GM15510 (cell line): ENCODE measurements around the gene AP1M2.

Source experiments
- POLR2A ChIP-seq: IDR thresholded peaks from 3 replicates; pipeline ENCODE4 v1.6.1; 2011; ENCODE audit warnings: borderline replicate concordance; ENCODE audit not compliant: insufficient read length; ENCODE audit errors: extremely low read depth

The AP1M2 gene

DNA sequence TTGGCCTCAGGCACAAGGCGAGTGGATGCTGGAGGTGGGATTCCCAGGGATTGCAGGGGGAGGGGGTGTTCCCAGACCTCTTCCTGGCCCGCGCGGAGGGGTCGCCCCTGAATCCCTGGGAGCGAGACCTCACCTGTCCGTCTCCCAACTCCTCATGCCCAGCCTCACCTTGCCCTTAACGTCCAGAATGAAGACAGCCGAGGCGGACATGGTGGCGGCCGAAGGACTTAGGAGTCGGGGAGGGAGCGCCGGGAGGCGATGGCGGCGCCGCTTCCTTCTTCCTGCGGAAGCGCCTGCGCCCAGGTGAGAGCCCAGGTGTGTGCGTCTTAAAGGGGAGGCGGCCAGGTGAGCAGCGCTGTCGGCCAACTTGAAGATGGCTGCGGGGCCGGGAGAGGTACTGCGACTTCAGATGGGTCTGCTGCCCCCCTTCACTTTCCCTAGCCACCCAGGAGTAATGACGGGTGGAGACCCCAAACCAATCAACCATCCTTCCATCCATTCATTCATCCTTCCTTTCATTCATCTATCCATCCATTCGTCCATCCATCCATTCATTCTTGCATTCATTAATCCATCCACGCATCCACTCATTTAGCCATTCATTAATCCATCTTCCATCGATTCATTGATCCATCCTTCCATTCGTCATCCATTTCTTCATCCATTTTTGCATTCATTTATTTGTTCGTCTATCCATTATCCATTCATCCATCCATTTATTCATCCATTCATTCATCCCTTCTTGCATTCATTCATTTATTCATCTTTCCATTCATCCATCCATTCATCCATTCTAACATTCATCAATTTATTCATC lies at the start of gene AP1M2:
Gene AP1M2, minus strand, starts transcription at position 291 of the 817 bp plus-strand sequence. Its CDS starts 81 bp downstream, at position 210.
- no peak for TF ChIP-seq POLR2A

DNA sequence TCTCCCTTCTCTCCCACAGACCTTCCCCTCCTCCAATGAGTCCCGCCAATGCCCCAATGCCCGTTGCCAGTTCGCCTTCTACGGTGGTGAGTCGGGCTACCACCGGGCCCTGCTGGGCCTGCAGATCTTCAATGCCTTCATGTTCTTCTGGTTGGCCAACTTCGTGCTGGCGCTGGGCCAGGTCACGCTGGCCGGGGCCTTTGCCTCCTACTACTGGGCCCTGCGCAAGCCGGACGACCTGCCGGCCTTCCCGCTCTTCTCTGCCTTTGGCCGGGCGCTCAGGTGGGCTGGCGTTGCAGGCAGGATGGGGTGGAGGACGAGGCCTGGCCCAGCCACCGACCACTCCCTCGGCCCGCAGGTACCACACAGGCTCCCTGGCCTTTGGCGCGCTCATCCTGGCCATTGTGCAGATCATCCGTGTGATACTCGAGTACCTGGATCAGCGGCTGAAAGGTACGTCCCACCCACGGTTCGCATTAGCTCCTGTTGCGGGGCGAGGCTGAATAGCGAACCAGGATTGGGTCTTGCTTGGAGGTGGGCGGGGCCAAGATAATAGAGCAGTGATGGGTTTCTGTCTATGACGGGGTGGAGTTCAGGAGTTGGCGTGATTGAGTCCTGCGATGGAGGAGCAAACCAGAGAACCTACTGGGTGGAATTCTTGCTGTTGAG lies 49.3 kb upstream of the AP1M2 start:
- no peak for TF ChIP-seq POLR2A

DNA sequence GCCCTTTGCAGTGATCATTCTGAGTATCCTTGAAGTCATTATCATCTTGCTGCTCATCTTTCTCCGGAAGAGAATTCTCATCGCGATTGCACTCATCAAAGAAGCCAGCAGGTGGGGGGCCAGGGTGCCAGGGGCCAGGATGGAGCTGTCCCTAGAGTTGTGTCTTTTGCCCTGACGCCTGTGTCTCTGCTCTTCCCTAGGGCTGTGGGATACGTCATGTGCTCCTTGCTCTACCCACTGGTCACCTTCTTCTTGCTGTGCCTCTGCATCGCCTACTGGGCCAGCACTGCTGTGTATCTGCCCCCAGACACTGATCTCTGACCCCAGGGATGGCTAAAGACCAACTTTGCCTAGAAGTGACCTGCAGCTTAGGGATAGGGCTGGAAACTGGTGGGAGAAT lies 47.9 kb upstream of the AP1M2 start:
- no peak for TF ChIP-seq POLR2A

- no peak for TF ChIP-seq POLR2A
These were observed 47.3 kb upstream of the AP1M2 start for GRCh38 chr19:10634430-10634829.

DNA sequence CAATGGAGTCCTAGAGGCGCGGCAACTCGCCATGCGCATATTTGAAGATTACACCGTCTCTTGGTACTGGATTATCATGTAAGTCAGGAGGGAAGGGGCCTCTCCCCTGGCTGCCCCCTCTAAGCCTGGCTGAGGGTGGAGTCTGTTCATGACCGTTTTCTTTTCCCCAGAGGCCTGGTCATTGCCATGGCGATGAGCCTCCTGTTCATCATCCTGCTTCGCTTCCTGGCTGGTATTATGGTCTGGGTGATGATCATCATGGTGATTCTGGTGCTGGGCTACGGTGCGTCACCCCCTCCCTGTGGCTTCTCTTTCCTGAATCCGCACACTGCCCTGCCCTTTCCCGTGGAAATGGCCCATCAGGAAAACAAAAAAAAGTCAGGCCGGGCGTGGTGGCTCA lies 44.8 kb upstream of the AP1M2 start:
- no peak for TF ChIP-seq POLR2A

GRCh38 chr19:10625762-10626138 lies 38.6 kb upstream of the AP1M2 start:
- TF ChIP-seq POLR2A: no peak

GRCh38 chr19:10625003-10625761 lies 38.1 kb upstream of the AP1M2 start, which contains the start of gene SLC44A2:
Gene SLC44A2, plus strand, starts transcription at chr19:10625553. Its CDS starts 81 bp downstream, at chr19:10625634.
- TF ChIP-seq POLR2A: no peak

DNA sequence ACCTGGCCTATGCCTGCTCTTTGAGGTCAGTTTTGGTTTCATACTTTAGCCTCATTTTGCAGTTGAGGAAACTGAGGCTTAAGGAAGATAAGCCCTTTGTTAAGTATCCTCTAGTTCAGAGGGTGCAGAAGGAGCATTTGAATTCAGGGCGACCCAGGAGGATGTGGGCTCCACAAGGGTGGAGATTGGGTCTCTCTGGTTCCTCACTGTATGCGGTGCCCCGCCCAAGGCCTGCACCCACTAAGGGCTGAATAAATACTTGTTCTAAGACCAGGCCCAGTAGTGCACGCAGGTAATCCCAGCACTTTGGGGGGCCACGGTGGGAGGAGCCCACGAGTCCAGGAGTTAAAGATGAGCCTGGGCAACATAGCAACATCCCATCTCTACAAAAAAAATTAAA lies 37.5 kb upstream of the AP1M2 start:
- no peak for TF ChIP-seq POLR2A

DNA sequence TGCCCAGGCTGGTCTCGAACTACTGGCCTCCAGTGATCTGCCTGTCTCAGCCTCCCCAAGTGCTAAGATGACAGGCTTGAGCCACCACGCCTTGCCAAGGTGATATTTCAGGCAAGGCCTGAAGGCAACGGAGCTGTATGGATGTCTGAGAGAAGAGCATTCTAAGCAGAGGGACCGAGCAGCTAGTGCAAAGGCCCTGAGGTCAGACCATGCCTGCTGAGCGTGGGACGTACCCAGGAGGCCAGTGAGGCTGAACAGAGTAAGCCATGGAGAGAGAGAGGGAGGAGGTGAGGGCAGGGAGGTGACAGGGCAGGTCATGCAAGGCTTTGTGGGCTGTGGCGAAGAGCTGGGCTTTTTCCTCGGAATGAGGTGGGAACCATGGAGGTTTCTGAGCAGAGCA lies 34.9 kb upstream of the AP1M2 start:
- no peak for TF ChIP-seq POLR2A

GRCh38 chr19:10620786-10621185 lies 33.7 kb upstream of the AP1M2 start:
- no peak for TF ChIP-seq POLR2A

DNA sequence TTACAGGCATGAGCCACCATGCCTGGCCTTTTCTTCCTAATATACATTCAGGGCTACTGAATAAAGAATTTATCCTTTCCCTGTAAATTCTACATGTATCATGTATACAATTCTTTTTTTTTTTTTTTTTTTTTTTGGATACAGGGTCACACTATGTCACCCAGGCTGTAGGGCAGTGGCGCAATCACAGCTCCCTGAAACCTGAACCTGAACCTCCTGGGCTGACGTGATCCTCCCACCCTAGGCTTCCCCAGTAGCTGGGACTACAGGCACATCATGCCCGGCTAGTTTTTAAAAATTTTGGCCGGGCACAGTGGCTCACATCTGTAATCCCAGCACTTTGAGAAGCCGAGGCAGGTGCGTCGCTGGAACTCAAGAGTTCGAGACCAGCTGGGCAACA lies 31.7 kb upstream of the AP1M2 start:
- no peak for TF ChIP-seq POLR2A

DNA sequence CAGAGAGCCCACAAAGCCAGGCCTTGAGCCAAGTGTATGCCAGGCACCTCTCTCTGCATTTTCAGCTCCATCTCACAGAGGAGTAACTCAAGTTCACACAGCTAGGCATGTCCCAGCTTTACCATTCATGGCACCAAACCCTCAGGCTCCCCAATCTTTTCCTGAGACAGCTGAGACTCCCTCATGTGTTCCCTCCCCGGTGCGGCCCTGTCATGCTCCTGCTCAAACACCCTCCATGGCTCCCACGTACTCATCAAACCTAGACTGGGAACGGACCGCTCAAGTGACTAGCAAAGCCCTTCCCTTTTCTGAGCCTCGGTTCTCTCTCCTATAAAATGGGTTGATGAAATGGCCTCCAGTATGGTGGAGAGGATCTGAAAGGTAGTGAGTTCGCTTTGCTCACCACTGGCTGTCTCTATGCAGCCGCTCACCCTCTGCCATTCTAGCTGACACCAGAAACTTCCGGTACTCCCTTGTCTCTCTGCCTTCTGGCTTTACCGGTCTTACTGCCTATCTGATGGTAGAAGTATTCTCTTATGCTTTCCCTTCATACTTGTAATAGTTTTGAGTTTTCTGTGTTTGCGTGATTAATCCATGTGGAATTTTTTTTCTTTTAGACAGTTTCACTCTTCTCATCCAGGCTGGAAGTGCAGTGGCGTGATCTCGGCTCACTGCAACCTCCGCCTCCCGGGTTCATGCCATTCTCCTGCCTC lies 30.5 kb upstream of the AP1M2 start:
- no peak for TF ChIP-seq POLR2A

DNA sequence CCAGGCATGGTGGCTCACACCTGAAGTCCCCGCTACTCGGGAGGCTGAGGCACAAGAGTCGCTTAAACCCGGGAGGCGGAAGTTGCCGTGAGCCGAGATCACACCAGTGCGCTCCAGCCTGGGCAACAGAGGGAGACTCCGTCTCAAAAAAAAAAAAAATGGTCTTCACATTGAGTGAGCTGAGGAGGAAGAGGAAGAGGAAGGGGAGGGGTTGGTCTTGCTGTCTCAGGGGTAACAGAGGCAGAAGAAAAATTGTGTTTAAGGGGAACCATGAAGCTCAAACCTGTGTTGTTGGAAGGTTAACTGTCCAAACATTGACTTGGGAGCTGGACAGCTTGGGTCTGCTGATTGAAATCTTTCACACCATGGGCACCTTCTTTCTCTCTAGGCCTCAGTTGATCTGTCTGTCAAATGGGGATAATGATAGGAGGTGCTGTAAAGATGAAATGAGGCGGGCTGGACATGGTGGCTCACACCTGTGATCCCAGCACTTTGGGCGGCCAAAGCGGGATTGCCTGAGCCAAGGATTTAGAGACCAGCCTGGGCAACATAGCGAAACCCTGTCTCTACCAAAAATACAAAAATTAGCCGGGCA lies 28.4 kb upstream of the AP1M2 start:
- no peak for TF ChIP-seq POLR2A

DNA sequence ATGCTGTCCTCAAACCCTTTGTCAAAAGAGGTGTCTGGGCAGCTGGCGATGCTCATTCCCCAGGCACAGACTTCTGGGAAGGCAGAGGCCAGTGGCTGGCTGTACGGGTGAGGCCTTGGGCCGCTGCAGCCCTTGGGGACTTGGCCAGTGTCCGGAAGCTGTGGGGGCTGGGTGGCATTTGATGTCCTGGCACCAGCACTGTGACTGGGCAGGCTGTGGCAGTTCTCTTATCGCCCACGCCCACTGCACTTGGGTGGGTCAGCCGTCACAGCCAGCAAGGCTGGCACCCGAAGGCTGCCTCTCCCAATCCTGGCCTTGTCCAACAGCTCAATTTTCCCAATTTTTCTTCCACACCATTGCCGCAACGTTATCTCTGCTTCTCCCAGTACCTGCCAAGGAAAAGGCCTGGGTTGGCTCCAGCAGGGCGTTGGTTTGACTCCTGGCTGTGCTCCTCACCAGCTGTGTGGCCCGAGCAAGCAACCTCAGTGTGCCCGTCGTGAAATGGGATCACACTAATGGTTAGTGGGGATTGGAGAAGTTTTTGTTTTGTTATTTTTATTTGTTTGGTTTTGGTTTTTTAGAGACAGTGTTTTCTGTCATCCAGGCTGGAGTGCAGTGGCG lies 25.5 kb upstream of the AP1M2 start:
- TF ChIP-seq POLR2A: no peak
